Parietal lobe (tissue), 1 donor: ENCODE results near the gene CFHR1. TPM values are rescaled to one million over a fixed set of nuclear protein-coding genes. Genes with fewer than 3 reads are reported as not detected.

Experiments used
- total RNA-seq: library from RNA; depleted of rRNA; stranded (reverse); fragments of >200 nt; gene quantifications from one replicate; pipeline ENCODE4 v1.2.3, GENCODE V29; 2014

The CFHR1 gene
- 0.31 TPM for total RNA-seq

GRCh38 chr1:196819531-196819930 lies at the start of gene CFHR1:
Gene CFHR1, plus strand, starts transcription at chr1:196819731. Its CDS starts 114 bp downstream, at chr1:196819845.

GRCh38 chr1:196774603-196775002 lies 44.9 kb upstream of the CFHR1 start, which contains the start of gene CFHR3:
Gene CFHR3, plus strand, starts transcription at chr1:196774840. Its CDS starts 47 bp downstream, at chr1:196774887.

Other genes starting within 250 kb of the CFHR1 start
- 49.8 TPM for gene KCNT2, start 211.3 kb upstream of the CFHR1 start, total RNA-seq
- gene CFH, start 167.7 kb upstream of the CFHR1 start, total RNA-seq: 3.8 TPM
- gene CFHR3, start 44.9 kb upstream of the CFHR1 start, total RNA-seq: not detected
- 0.94 TPM for gene CFHR4, start 68.3 kb downstream of the CFHR1 start, total RNA-seq
- gene CFHR2, start 124.0 kb downstream of the CFHR1 start, total RNA-seq: not detected
- not detected for gene CFHR5, start 157.8 kb downstream of the CFHR1 start, total RNA-seq
- gene F13B, start 247.5 kb downstream of the CFHR1 start, total RNA-seq: not detected